ENCODE results near the gene CCDC182. TPM values are rescaled to one million over a fixed set of nuclear protein-coding genes. Genes with fewer than 3 reads are reported as not detected.

Gene CCDC182
- total RNA-seq, 1 donor from 2014 or later, result not detected

- Histone ChIP-seq H3K9me3 (ENCODE audit: insufficient read depth, low read depth, low read length) (no peaks in the 10 kb centered on the region), H2AFZ (ENCODE audit: low read depth, low read length) (no peak overlapping the region), H3K4me2 (ENCODE audit: low read length) (no peak overlapping the region), H4K20me1 (ENCODE audit: insufficient read depth, low read length) (no peaks in the 10 kb centered on the region), H3K9ac (ENCODE audit: low read length) (no peak overlapping the region), H3K4me3 (ENCODE audit: insufficient read depth, low read depth, low read length) (no peak overlapping the region), H3K4me1 (ENCODE audit: insufficient read depth, low read length) (no peaks in the 10 kb centered on the region), H3K36me3 (ENCODE audit: insufficient read depth, low read length) (no peaks in the 10 kb centered on the region), H3K79me2 (ENCODE audit: insufficient read depth, low read length) (no peaks in the 10 kb centered on the region), H3K27me3 (ENCODE audit: insufficient read depth, low read length) (peaks cover 3% of the 10 kb centered on the region), H3K27ac (ENCODE audit: low read depth, low read length) (no peak overlapping the region)
- DNase-seq (ENCODE audit: low read depth), result no peak
- no peak for FAIRE-seq
- peaks cover 3% of the 10 kb centered on the region for H3K4me1 Mint-ChIP-seq (ENCODE audit: low read depth, unreplicated experiment)
- no peaks in the 10 kb centered on the region for H3K36me3 Mint-ChIP-seq (ENCODE audit: low read depth, unreplicated experiment)
- no peak overlapping the region for H3K4me3 Mint-ChIP-seq (ENCODE audit: unreplicated experiment)
- no peak overlapping the region for H3K27ac Mint-ChIP-seq (ENCODE audit: unreplicated experiment)
- H3K27me3 Mint-ChIP-seq (ENCODE audit: low read depth, unreplicated experiment), result peaks cover 14% of the 10 kb centered on the region
- no peak for TF ChIP-seq EZH2 (IDR thresholded peaks at IDR 0.05; ENCODE audit: insufficient read depth, low read length)
- TF ChIP-seq, protein P1, sequence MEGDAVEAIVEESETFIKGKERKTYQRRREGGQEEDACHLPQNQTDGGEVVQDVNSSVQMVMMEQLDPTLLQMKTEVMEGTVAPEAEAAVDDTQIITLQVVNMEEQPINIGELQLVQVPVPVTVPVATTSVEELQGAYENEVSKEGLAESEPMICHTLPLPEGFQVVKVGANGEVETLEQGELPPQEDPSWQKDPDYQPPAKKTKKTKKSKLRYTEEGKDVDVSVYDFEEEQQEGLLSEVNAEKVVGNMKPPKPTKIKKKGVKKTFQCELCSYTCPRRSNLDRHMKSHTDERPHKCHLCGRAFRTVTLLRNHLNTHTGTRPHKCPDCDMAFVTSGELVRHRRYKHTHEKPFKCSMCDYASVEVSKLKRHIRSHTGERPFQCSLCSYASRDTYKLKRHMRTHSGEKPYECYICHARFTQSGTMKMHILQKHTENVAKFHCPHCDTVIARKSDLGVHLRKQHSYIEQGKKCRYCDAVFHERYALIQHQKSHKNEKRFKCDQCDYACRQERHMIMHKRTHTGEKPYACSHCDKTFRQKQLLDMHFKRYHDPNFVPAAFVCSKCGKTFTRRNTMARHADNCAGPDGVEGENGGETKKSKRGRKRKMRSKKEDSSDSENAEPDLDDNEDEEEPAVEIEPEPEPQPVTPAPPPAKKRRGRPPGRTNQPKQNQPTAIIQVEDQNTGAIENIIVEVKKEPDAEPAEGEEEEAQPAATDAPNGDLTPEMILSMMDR (IDR thresholded peaks at IDR 0.05; ENCODE audit: insufficient read depth, low read depth, low read length), result no peak
- no peaks in the 10 kb centered on the region for H3K9me3 Mint-ChIP-seq (ENCODE audit: unreplicated experiment)
Observed at GRCh38 chr17:57755480-57756070, 10.5 kb upstream of the CCDC182 start.

- Mint-ChIP-seq H3K4me1 (ENCODE audit: low read depth, unreplicated experiment) (peaks cover 3% of the 10 kb centered on the region), H3K4me3 (ENCODE audit: unreplicated experiment) (no peak overlapping the region), H3K36me3 (ENCODE audit: low read depth, unreplicated experiment) (no peaks in the 10 kb centered on the region), H3K27ac (ENCODE audit: unreplicated experiment) (no peak overlapping the region), H3K9me3 (ENCODE audit: unreplicated experiment) (no peaks in the 10 kb centered on the region), H3K27me3 (ENCODE audit: low read depth, unreplicated experiment) (peaks cover 22% of the 10 kb centered on the region)
- H3K9ac ChIP-seq (ENCODE audit: low read length), result no peak overlapping the region
- no peaks in the 10 kb centered on the region for H3K79me2 ChIP-seq (ENCODE audit: insufficient read depth, low read length)
- H4K20me1 ChIP-seq (ENCODE audit: insufficient read depth, low read length), result no peaks in the 10 kb centered on the region
- no peak overlapping the region for H3K4me3 ChIP-seq (ENCODE audit: insufficient read depth, low read depth, low read length)
- no peaks in the 10 kb centered on the region for H3K4me1 ChIP-seq (ENCODE audit: insufficient read depth, low read length)
- no peaks in the 10 kb centered on the region for H3K9me3 ChIP-seq (ENCODE audit: insufficient read depth, low read depth, low read length)
- no peak overlapping the region for H3K4me2 ChIP-seq (ENCODE audit: low read length)
- no peak for DNase-seq (ENCODE audit: low read depth)
- FAIRE-seq, result no peak
- no peak overlapping the region for H3K27ac ChIP-seq (ENCODE audit: low read depth, low read length)
- H3K36me3 ChIP-seq (ENCODE audit: insufficient read depth, low read length), result no peaks in the 10 kb centered on the region
- no peak overlapping the region for H2AFZ ChIP-seq (ENCODE audit: low read depth, low read length)
- TF ChIP-seq EZH2 (IDR thresholded peaks at IDR 0.05; ENCODE audit: insufficient read depth, low read length), result no peak
- TF ChIP-seq, protein P1 (IDR thresholded peaks at IDR 0.05; ENCODE audit: insufficient read depth, low read depth, low read length), result no peak
- peaks cover 14% of the 10 kb centered on the region for H3K27me3 ChIP-seq (ENCODE audit: insufficient read depth, low read length)
Observed at GRCh38 chr17:57752031-57752905, 7.2 kb upstream of the CCDC182 start.

Measured in astrocyte (in vitro differentiated cells and primary cell).